WI38 (cell line): Measurements from ENCODE around the gene CALY.

ENCODE experiments used
- H3K4me3 ChIP-seq: 2 replicates; pipeline ENCODE4 v1.5.1; 2011; ENCODE audit warnings: low read depth, mild to moderate bottlenecking, control low read depth, low read length
- CTCF ChIP-seq: IDR thresholded peaks from 2 replicates; pipeline ENCODE4 v1.5.1; 2012; ENCODE audit warnings: low read depth, mild to moderate bottlenecking, control low read depth, low read length

The CALY gene

GRCh38 chr10:133312016-133312768 is 24.5 kb downstream of the CALY start:
- H3K4me3 ChIP-seq, result no peak overlapping the region
- no peak for TF ChIP-seq CTCF

DNA sequence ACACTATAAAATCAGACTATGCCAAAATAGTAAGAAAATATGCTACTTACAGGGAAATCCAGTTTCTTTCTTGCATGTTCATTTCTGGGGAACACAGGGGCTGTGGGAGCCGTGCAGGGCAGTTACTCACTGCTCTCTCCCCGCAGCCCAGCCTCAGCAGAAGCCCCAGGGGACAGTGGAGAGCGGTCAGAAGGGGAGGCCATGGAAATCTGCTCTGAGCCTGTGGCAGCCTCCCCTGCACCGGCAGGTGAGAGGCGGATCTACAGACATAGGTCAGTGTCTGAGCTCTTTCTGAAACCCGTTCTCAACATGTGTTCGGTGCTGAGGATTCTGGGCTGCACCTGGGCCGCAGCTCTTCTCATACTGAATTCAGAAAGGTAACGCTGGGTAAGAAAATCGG is 25.1 kb downstream of the CALY start:
- no peak for TF ChIP-seq CTCF
- no peak overlapping the region for H3K4me3 ChIP-seq

DNA sequence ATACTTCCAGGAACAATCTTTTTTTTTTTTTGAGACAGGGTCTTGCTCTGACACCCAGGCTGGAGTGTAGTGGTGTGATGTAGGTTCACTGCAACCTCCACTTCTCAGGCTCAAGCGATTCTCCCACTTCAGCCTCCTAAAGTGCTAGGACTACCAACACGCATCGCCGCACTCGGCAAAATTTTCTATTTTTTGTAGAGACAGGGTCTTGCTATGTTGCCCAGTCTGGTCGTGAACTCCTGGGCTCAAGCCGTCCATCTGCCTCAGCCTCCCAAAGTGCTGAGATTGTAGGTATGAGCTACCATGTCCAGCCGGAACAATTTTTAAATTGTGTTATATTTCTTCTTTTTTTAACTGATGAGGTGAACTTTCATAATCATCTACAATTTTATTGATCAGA is 25.9 kb downstream of the CALY start:
- no peak for TF ChIP-seq CTCF
- no peak overlapping the region for H3K4me3 ChIP-seq

- no peak overlapping the region for H3K4me3 ChIP-seq
- no peak for TF ChIP-seq CTCF
These were observed 26.3 kb downstream of the CALY start for GRCh38 chr10:133310399-133310755.

GRCh38 chr10:133309720-133310398 is 26.8 kb downstream of the CALY start:
- no peak for TF ChIP-seq CTCF
- H3K4me3 ChIP-seq, result no peak overlapping the region

DNA sequence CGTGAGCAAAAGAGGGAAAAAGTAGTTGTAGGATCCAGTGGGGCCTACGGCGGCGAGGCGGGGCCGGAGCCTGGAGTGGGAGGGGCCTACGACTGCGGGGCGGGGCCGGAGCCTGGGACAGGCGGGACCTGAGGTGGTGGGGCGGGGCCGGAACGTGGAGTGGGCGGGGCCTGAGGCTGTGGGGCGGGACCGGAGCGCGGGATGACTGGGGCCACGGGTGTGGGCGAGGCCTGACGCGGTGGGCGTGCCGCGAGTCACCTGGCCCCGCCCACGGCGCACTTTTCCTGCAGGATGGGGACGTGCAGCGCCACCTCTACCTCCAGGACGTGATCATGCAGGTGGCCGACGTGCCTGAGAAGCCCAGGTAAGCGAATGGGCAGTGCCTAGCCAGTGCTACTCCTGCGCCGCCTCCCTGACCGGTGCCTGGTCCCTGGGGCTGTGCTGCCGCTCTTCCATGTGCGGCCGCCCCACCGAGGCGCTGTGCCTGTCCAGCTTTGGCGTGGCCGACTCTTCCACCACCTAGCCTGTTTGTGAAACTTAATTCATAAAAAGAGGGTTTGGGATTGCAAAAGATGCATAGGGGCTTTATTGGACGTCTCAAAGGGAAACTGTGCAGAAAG is 27.5 kb downstream of the CALY start:
- peak overlapping the region; percentile 95 for H3K4me3 ChIP-seq
- no peak for TF ChIP-seq CTCF
